ENCODE measurements around the gene ERC2.

DNA sequence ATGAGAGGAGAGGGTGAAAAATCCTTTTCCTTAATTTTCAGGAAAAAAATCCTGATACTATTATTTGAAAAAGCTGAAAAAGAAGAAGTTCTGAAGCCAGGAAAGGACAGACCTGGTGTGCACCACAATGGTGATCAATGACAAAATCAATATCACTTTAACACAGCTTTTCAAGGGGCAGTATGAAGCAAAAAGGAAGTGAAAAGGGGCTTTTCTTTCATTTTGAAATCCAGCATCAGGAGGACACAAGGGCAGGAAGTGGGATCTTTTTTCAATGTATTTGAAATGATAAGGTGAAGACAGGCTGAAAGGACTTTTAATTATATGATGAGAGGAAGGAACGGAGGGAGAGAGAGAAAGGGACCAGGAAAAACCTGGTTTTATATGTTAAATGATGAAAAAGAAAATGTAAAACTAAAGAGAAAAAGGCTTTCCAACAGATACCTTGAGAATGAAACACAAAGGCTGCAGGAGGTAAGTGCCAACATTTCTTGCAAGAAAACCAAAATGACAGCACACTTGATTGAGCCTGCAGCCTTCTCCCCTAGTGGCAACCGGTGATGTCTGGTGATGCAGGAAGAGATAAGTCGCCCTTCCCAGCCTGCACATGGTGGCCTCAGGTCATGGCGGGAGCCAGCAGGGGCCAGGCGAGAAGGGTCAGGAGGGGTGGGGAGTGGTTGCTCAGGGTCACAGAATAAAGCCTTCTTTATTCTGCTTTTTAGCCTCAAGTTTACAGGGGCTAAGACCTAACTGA lies 744.4 kb downstream of the ERC2 start:
- TF ChIP-seq GATA2 (IDR thresholded peaks at IDR 0.05; ENCODE audit: low read depth, low read length) (peak; percentile 92), GATA3 (IDR thresholded peaks at IDR 0.05; ENCODE audit: low read depth, low read length) (peak; percentile 82)

All from SH-SY5Y (cell line).